ENCODE data around the gene PCAT7. TPM values are rescaled to one million over a fixed set of nuclear protein-coding genes. Genes with fewer than 3 reads are reported as not detected.

The PCAT7 gene
- total RNA-seq (2022; extraction: Qiagen RNA extraction): 0.50 to 0.96 TPM (median 0.74 TPM) in 5 replicates

GRCh38 chr9:94554439-94555331 is at the start of gene PCAT7:
PCAT7 (plus strand) TSS chr9:94555083.

GRCh38 chr9:94593459-94594345 is 38.8 kb downstream of the PCAT7 start, which contains the start of gene FBP2:
FBP2 (minus strand) TSS chr9:94593824; CDS start chr9:94593726, 98 bp downstream.

Other genes starting within 250 kb of the PCAT7 start
- gene NUTM2F, start 226.4 kb upstream of the PCAT7 start, total RNA-seq (2022; extraction: Qiagen RNA extraction): 0.03 TPM in 1 of 5 replicates, not detected in the others
- gene FBP2, start 38.7 kb downstream of the PCAT7 start, total RNA-seq (2022; extraction: Qiagen RNA extraction): 0.06 TPM in 1 of 5 replicates, not detected in the others
- not detected in 5 replicates for gene FBP1, start 84.4 kb downstream of the PCAT7 start, total RNA-seq (2022; extraction: Qiagen RNA extraction)
- gene AOPEP, start 171.6 kb downstream of the PCAT7 start, total RNA-seq (2022; extraction: Qiagen RNA extraction): 119 to 175 TPM (median 162 TPM) in 5 replicates

All from A549 treated with Hydrocortisone at 1 μM for 4 hours (cell line).